ENCODE measurements around the gene ZAR1L.

GRCh38 chr13:32323912-32324311 lies 8.7 kb upstream of the ZAR1L start:
- no peak for TF ChIP-seq ZNF473 (tag by site-specific recombination; IDR thresholded peaks at IDR 0.05)
- no peak for TF ChIP-seq CTCF (tag by site-specific recombination; IDR thresholded peaks at IDR 0.05)
- TF ChIP-seq ZNF654 (tag by site-specific recombination; IDR thresholded peaks at IDR 0.05; ENCODE audit: low read depth): no peak
- TF ChIP-seq ZNF239 (tag by site-specific recombination; IDR thresholded peaks at IDR 0.05): no peak
- no peak for TF ChIP-seq ZNF785 (tag by site-specific recombination; IDR thresholded peaks at IDR 0.05)
- no peak for TF ChIP-seq ZBTB17 (tag by site-specific recombination; IDR thresholded peaks at IDR 0.05)
- no peak for TF ChIP-seq MZF1 (tag by site-specific recombination; IDR thresholded peaks at IDR 0.05; ENCODE audit: borderline replicate concordance)
- TF ChIP-seq ZNF558 (tag by site-specific recombination; IDR thresholded peaks at IDR 0.05): no peak
- no peak for TF ChIP-seq KLF1 (tag by site-specific recombination; IDR thresholded peaks at IDR 0.05)
- no peak for TF ChIP-seq ZBTB7A (tag by site-specific recombination; IDR thresholded peaks at IDR 0.05; ENCODE audit: low read depth)
- no peak for TF ChIP-seq ZNF274 (IDR thresholded peaks at IDR 0.05; ENCODE audit: low read length)
- TF ChIP-seq ZNF274 (tag by site-specific recombination; IDR thresholded peaks at IDR 0.05; ENCODE audit: borderline replicate concordance): no peak
- no peak for TF ChIP-seq TRIM28 (IDR thresholded peaks at IDR 0.05; ENCODE audit: borderline replicate concordance, low read length)
- TF ChIP-seq ZNF692 (tag by site-specific recombination; IDR thresholded peaks at IDR 0.05): no peak

Data from HEK293 (cell line).